HepG2 (cell line): ENCODE results near the gene PSEN2. TPM values are rescaled to one million over a fixed set of nuclear protein-coding genes. Genes with fewer than 3 reads are reported as not detected.
A peak's percentile ranks its signal among the peaks of the same experiment; 100 is the strongest.

ENCODE experiments used
- GLMP ChIP-seq: sonication (generic); formaldehyde crosslinking; IDR thresholded peaks from 2 replicates; pipeline ENCODE4 v1.9.0; 2021; ENCODE audit warnings: missing genetic modification reagents, mild to moderate bottlenecking, borderline replicate concordance
- HNF4G ChIP-seq, 2 experiments: sonication (generic) in 1 of 2; formaldehyde crosslinking in 1 of 2; IDR thresholded peaks; 2 replicates each; pipeline versions ENCODE4 v1.4.0 to v1.6.1; 2011 to 2020; ENCODE audit warnings: borderline replicate concordance in 2 of 2, low read depth in 2 of 2, mild to moderate bottlenecking in 2 of 2, low read length in 1 of 2, missing genetic modification reagents in 1 of 2, moderate library complexity in 1 of 2
- POGZ ChIP-seq: sonication (generic); formaldehyde crosslinking; IDR thresholded peaks from 2 replicates; pipeline ENCODE4 v1.4.0; 2020; ENCODE audit warnings: mild to moderate bottlenecking, missing genetic modification reagents
- SAP130 ChIP-seq: IDR thresholded peaks from 2 replicates; pipeline ENCODE4 v1.6.1; 2016; ENCODE audit warnings: low read depth
- SRY ChIP-seq: sonication (generic); formaldehyde crosslinking; IDR thresholded peaks from 2 replicates; pipeline ENCODE4 v1.8.0; 2022; ENCODE audit warnings: mild to moderate bottlenecking, missing genetic modification reagents
- STAG1 ChIP-seq: sonication (generic); formaldehyde crosslinking; IDR thresholded peaks from 2 replicates; pipeline ENCODE4 v1.4.0; 2020; ENCODE audit warnings: missing genetic modification reagents
- ZBED4 ChIP-seq: sonication (generic); formaldehyde crosslinking; IDR thresholded peaks from 2 replicates; pipeline ENCODE4 v1.4.0; 2020; ENCODE audit warnings: missing genetic modification reagents, borderline replicate concordance
- ZFP62 ChIP-seq: sonication (generic); formaldehyde crosslinking; IDR thresholded peaks from 2 replicates; pipeline ENCODE4 v1.4.0; 2020; ENCODE audit warnings: missing genetic modification reagents
- ZKSCAN5 ChIP-seq: sonication (generic); formaldehyde crosslinking; IDR thresholded peaks from 2 replicates; pipeline ENCODE4 v1.5.1; 2020; ENCODE audit warnings: mild to moderate bottlenecking, missing genetic modification reagents
- ZNF782 ChIP-seq: sonication (generic); formaldehyde crosslinking; IDR thresholded peaks from 2 replicates; pipeline ENCODE4 v1.4.0; 2020; ENCODE audit warnings: missing genetic modification reagents, mild to moderate bottlenecking, borderline replicate concordance
- polyA plus RNA-seq, 8 experiments: library from polyadenylated mRNA; depleted of rRNA in 3 of 8; stranded (reverse) in 7 of 8; unstranded in 1 of 8; fragments of >200 nt; fragmentation: Illumina TruSeq in 4 of 8; extraction: Trizol in 4 of 8; gene quantifications; 2 replicates each; pipeline versions ENCODE4 v1.2.1 to v1.2.3, GENCODE V29; 2011 to 2016; ENCODE audit warnings: low read depth in 4 of 8, missing spikeins in 1 of 8, mixed read lengths in 1 of 8; ENCODE audit not compliant: insufficient read depth in 1 of 8
- total RNA-seq, 5 experiments: library from RNA; depleted of rRNA; stranded (reverse); fragments of >200 nt; fragmentation: Illumina TruSeq; extraction: Trizol; gene quantifications; 2 replicates each; pipeline ENCODE4 v1.2.3, GENCODE V29; 2016; ENCODE audit warnings: low read depth in 1 of 5
- TF ChIP-seq, protein P1 (sequence below): sonication (generic); formaldehyde crosslinking; IDR thresholded peaks from 2 replicates; pipeline ENCODE4 v1.5.0; 2020; ENCODE audit warnings: mild to moderate bottlenecking, low read depth, missing genetic modification reagents, borderline replicate concordance
- TF ChIP-seq, protein P2 (sequence below): sonication (generic); formaldehyde crosslinking; IDR thresholded peaks from one replicate; pipeline ENCODE4 v1.5.1; 2020; ENCODE audit warnings: mild to moderate bottlenecking, missing genetic modification reagents; ENCODE audit errors: not compliant biosample characterization

The PSEN2 gene
- total and polyA plus RNA-seq, 2 of the 13 experiments (the other 11 are each of a cell fraction or from before 2014, with no cell fraction given), result 5.9 to 13.1 TPM

- TF ChIP-seq GLMP (CRISPR knock-in tag) (no peak), ZFP62 (CRISPR knock-in tag) (no peak), ZKSCAN5 (CRISPR knock-in tag) (no peak), SAP130 (CRISPR knock-in tag) (peak; percentile 64), ZBED4 (peak; percentile 90; the same call in 1 of the 2 replicates), SRY (CRISPR knock-in tag) (peak; percentile 29; the same call in 1 of the 2 replicates), HNF4G (IDR thresholded peaks at IDR 0.05; ENCODE audit: borderline replicate concordance, low read depth, low read length) (no peak), HNF4G (CRISPR knock-in tag; IDR thresholded peaks at IDR 0.05; ENCODE audit: borderline replicate concordance, low read depth) (0 out of 2 replicates have a peak, but pooled peaks have one; percentile 10), POGZ (CRISPR knock-in tag) (peak; percentile 29; the same call in 1 of the 2 replicates), STAG1 (no peak; the same call in 1 of the 2 replicates), ZNF782 (0 out of 2 replicates have a peak, but pooled peaks have one; percentile 17)
- TF ChIP-seq, protein P1, sequence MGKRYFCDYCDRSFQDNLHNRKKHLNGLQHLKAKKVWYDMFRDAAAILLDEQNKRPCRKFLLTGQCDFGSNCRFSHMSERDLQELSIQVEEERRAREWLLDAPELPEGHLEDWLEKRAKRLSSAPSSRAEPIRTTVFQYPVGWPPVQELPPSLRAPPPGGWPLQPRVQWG (CRISPR knock-in tag), result no peak
- TF ChIP-seq, protein P2, sequence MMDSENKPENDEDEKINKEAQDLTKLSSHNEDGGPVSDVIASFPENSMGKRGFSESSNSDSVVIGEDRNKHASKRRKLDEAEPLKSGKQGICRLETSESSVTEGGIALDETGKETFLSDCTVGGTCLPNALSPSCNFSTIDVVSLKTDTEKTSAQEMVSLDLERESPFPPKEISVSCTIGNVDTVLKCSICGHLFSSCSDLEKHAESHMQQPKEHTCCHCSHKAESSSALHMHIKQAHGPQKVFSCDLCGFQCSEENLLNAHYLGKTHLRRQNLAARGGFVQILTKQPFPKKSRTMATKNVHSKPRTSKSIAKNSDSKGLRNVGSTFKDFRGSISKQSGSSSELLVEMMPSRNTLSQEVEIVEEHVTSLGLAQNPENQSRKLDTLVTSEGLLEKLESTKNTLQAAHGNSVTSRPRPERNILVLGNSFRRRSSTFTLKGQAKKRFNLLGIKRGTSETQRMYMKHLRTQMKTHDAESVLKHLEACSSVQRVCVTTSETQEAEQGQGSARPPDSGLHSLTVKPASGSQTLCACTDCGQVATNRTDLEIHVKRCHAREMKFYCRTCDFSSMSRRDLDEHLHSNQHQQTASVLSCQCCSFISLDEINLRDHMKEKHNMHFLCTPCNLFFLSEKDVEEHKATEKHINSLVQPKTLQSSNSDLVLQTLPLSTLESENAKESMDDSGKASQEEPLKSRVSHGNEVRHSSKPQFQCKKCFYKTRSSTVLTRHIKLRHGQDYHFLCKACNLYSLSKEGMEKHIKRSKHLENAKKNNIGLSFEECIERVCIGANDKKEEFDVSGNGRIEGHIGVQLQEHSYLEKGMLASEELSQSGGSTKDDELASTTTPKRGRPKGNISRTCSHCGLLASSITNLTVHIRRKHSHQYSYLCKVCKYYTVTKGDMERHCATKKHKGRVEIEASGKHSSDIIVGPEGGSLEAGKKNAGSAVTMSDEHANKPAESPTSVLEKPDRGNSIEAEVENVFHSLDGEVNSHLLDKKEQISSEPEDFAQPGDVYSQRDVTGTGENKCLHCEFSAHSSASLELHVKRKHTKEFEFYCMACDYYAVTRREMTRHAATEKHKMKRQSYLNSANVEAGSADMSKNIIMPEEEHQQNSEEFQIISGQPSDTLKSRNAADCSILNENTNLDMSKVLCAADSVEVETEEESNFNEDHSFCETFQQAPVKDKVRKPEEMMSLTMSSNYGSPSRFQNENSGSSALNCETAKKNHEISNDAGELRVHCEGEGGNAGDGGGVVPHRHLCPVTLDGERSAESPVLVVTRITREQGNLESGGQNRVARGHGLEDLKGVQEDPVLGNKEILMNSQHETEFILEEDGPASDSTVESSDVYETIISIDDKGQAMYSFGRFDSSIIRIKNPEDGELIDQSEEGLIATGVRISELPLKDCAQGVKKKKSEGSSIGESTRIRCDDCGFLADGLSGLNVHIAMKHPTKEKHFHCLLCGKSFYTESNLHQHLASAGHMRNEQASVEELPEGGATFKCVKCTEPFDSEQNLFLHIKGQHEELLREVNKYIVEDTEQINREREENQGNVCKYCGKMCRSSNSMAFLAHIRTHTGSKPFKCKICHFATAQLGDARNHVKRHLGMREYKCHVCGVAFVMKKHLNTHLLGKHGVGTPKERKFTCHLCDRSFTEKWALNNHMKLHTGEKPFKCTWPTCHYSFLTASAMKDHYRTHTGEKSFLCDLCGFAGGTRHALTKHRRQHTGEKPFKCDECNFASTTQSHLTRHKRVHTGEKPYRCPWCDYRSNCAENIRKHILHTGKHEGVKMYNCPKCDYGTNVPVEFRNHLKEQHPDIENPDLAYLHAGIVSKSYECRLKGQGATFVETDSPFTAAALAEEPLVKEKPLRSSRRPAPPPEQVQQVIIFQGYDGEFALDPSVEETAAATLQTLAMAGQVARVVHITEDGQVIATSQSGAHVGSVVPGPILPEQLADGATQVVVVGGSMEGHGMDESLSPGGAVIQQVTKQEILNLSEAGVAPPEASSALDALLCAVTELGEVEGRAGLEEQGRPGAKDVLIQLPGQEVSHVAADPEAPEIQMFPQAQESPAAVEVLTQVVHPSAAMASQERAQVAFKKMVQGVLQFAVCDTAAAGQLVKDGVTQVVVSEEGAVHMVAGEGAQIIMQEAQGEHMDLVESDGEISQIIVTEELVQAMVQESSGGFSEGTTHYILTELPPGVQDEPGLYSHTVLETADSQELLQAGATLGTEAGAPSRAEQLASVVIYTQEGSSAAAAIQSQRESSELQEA (CRISPR knock-in tag), result peak; percentile 73
These were observed at the start of gene PSEN2 (continued) for GRCh38 chr1:226870401-226871279.
